Astrocyte (in vitro differentiated cells and primary cell): ENCODE measurements around the gene COL16A1. TPM values are rescaled to one million over a fixed set of nuclear protein-coding genes. Genes with fewer than 3 reads are reported as not detected.
A peak's percentile ranks its signal among the peaks of the same experiment; 100 is the strongest.

ENCODE experiments used
- DNase-seq: peaks from one replicate; pipeline ENCODE4 v3.0.0-alpha.2; 2010; ENCODE audit warnings: low read depth
- FAIRE-seq: peaks from 2 replicates; lab custom pipeline; 2011; peaks lifted over from hg19 to GRCh38; lab: Jason Lieb, UNC
- H2AFZ ChIP-seq: 2 replicates; pipeline ENCODE4 v1.6.0; 2012; ENCODE audit warnings: low read depth, low read length, inconsistent platforms
- H3K27ac ChIP-seq: 2 replicates; pipeline ENCODE4 v1.5.1; 2011; ENCODE audit warnings: low read depth, low read length, inconsistent platforms
- H3K27me3 ChIP-seq: 2 replicates; pipeline ENCODE4 v1.6.0; 2011; ENCODE audit warnings: low read length, inconsistent platforms; ENCODE audit not compliant: insufficient read depth
- H3K36me3 ChIP-seq: 2 replicates; pipeline ENCODE4 v1.5.1; 2011; ENCODE audit warnings: low read length, inconsistent platforms; ENCODE audit not compliant: insufficient read depth
- H3K4me1 ChIP-seq: 2 replicates; pipeline ENCODE4 v1.5.1; 2011; ENCODE audit warnings: low read length, inconsistent platforms; ENCODE audit not compliant: insufficient read depth
- H3K4me2 ChIP-seq: 2 replicates; pipeline ENCODE4 v1.6.0; 2012; ENCODE audit warnings: low read length, inconsistent platforms
- H3K4me3 ChIP-seq: 2 replicates; pipeline ENCODE4 v1.5.1; 2011; ENCODE audit warnings: low read depth, mild to moderate bottlenecking, low read length, inconsistent platforms; ENCODE audit not compliant: insufficient read depth
- H3K79me2 ChIP-seq: 2 replicates; pipeline ENCODE4 v1.6.0; 2012; ENCODE audit warnings: mild to moderate bottlenecking, low read length, inconsistent platforms; ENCODE audit not compliant: insufficient read depth
- H3K9ac ChIP-seq: 2 replicates; pipeline ENCODE4 v1.6.0; 2012; ENCODE audit warnings: mild to moderate bottlenecking, low read length, inconsistent platforms
- H3K9me3 ChIP-seq: 2 replicates; pipeline ENCODE4 v1.5.1; 2012; ENCODE audit warnings: low read depth, mild to moderate bottlenecking, low read length, inconsistent platforms; ENCODE audit not compliant: insufficient read depth
- H4K20me1 ChIP-seq: 2 replicates; pipeline ENCODE4 v1.6.0; 2012; ENCODE audit warnings: low read length, inconsistent platforms; ENCODE audit not compliant: insufficient read depth
- H3K27ac Mint-ChIP-seq: one replicate; pipeline ENCODE4 v1.8.0; 2021; ENCODE audit warnings: mild to moderate bottlenecking, mixed read lengths; ENCODE audit not compliant: unreplicated experiment
- H3K27me3 Mint-ChIP-seq: one replicate; pipeline ENCODE4 v1.8.0; 2021; ENCODE audit warnings: low read depth, mixed read lengths; ENCODE audit not compliant: unreplicated experiment
- H3K36me3 Mint-ChIP-seq: one replicate; pipeline ENCODE4 v1.8.0; 2021; ENCODE audit warnings: low read depth, mixed read lengths; ENCODE audit not compliant: unreplicated experiment
- H3K4me1 Mint-ChIP-seq: one replicate; pipeline ENCODE4 v1.8.0; 2021; ENCODE audit warnings: low read depth, mixed read lengths; ENCODE audit not compliant: unreplicated experiment
- H3K4me3 Mint-ChIP-seq: one replicate; pipeline ENCODE4 v1.8.0; 2021; ENCODE audit warnings: mild to moderate bottlenecking, moderate library complexity, mixed read lengths; ENCODE audit not compliant: unreplicated experiment
- H3K9me3 Mint-ChIP-seq: one replicate; pipeline ENCODE4 v1.8.0; 2021; ENCODE audit warnings: mild to moderate bottlenecking, mixed read lengths; ENCODE audit not compliant: unreplicated experiment
- EZH2 ChIP-seq: IDR thresholded peaks from 2 replicates; pipeline ENCODE4 v1.6.1; 2012; ENCODE audit warnings: mild to moderate bottlenecking, low read length, inconsistent platforms; ENCODE audit not compliant: insufficient read depth
- total RNA-seq: library from RNA; stranded (reverse); gene quantifications from 2 replicates; pipeline ENCODE4 v1.2.1, GENCODE V29; 2021
- TF ChIP-seq, protein P1 (sequence below): IDR thresholded peaks from 2 replicates; pipeline ENCODE4 v1.5.1; 2011; ENCODE audit warnings: low read depth, mild to moderate bottlenecking, inconsistent platforms, low read length, moderate library complexity; ENCODE audit not compliant: insufficient read depth

Gene COL16A1
- total RNA-seq, 1 donor from 2014 or later = 42.9 TPM

DNA sequence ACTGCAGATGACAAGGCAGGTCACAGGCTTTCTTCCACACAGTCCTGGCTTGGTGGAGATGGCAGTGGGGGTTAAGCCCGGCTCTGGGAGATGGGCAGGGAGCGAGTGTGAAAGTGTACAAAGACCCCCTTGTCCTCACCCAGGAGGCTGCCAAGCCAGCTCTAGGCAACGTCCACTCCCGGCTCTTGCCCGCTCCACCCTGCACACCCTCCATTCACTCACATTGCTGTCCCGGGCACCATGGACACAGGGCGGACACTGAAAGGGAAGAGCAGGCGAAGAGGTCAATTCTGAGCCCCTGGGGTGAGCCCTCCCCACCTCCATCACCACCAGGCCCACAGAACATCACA is 8.9 kb downstream of the COL16A1 start:
- TF ChIP-seq, protein P1, sequence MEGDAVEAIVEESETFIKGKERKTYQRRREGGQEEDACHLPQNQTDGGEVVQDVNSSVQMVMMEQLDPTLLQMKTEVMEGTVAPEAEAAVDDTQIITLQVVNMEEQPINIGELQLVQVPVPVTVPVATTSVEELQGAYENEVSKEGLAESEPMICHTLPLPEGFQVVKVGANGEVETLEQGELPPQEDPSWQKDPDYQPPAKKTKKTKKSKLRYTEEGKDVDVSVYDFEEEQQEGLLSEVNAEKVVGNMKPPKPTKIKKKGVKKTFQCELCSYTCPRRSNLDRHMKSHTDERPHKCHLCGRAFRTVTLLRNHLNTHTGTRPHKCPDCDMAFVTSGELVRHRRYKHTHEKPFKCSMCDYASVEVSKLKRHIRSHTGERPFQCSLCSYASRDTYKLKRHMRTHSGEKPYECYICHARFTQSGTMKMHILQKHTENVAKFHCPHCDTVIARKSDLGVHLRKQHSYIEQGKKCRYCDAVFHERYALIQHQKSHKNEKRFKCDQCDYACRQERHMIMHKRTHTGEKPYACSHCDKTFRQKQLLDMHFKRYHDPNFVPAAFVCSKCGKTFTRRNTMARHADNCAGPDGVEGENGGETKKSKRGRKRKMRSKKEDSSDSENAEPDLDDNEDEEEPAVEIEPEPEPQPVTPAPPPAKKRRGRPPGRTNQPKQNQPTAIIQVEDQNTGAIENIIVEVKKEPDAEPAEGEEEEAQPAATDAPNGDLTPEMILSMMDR = no peak
- no peak for TF ChIP-seq EZH2
- Histone ChIP-seq H3K36me3 (peaks cover 10% of the 10 kb centered on the region), H3K79me2 (peaks cover 1% of the 10 kb centered on the region), H3K4me3 (no peak overlapping the region), H3K9ac (no peak overlapping the region), H4K20me1 (no peaks in the 10 kb centered on the region), H3K27ac (no peak overlapping the region), H3K4me1 (peaks cover 19% of the 10 kb centered on the region), H3K9me3 (no peaks in the 10 kb centered on the region), H2AFZ (no peak overlapping the region), H3K4me2 (no peak overlapping the region), H3K27me3 (no peaks in the 10 kb centered on the region)
- Mint-ChIP-seq H3K9me3 (no peaks in the 10 kb centered on the region), H3K36me3 (peaks cover 18% of the 10 kb centered on the region), H3K4me1 (peaks cover 22% of the 10 kb centered on the region), H3K4me3 (no peak overlapping the region), H3K27ac (no peak overlapping the region), H3K27me3 (no peaks in the 10 kb centered on the region)
- DNase-seq (no peak), FAIRE-seq (no peak)

DNA sequence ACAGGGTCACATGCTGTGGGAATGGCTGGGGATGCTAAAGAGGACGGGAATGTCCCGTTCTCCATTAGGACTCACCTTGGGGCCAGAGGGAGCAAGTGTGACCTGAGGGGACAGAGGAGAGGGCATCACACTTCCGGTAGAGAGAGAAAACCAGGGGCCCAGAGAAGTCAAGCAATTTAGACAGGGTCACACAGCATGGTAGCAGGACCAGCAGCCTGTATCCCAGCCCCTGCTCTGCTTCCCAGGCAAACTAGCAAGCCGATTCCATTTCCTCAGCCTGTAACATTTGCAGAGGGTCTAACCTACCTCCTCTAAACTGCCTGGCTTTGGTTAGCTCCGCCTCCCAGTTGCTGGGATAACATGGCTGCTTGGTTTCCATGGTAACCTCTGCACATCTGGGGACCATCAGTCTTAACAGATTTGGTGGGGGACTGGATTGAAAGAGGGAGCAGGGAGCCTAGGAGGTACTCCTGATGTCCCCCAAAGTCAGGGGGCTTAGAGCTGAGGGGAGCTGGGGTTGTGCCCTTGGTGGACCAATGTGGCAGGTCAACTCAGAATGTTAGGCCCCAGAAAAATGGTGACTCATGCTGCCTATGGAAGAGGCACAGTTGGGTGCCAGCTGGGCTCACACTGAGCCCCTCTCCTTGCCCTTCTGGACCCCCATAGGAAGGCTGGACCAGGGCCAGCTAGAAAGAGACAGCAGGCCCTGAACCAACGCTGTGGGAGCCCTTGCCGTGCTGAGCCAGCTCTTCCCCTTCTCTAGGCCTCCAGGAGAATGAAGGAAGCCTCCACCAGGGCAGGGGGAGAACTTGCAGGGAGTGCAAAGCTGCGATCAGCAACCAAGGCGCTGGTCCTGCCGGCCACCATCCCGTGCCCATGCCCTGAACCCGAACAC is 9.5 kb downstream of the COL16A1 start:
- FAIRE-seq (no peak), DNase-seq (no peak)
- peaks cover 10% of the 10 kb centered on the region for H3K36me3 ChIP-seq
- no peak overlapping the region for H3K27ac ChIP-seq
- H3K4me1 ChIP-seq = peaks cover 23% of the 10 kb centered on the region
- H3K27ac Mint-ChIP-seq = peak overlapping the region; percentile 62
- H3K27me3 ChIP-seq = no peaks in the 10 kb centered on the region
- no peaks in the 10 kb centered on the region for H3K27me3 Mint-ChIP-seq
- H3K4me2 ChIP-seq = no peak overlapping the region
- peaks cover 23% of the 10 kb centered on the region for H3K4me1 Mint-ChIP-seq
- no peak overlapping the region for H2AFZ ChIP-seq
- H3K9ac ChIP-seq = no peak overlapping the region
- H3K4me3 Mint-ChIP-seq = no peak overlapping the region
- H3K79me2 ChIP-seq = no peaks in the 10 kb centered on the region
- H3K9me3 ChIP-seq = no peaks in the 10 kb centered on the region
- H4K20me1 ChIP-seq = no peaks in the 10 kb centered on the region
- H3K4me3 ChIP-seq = no peak overlapping the region
- H3K36me3 Mint-ChIP-seq = peaks cover 17% of the 10 kb centered on the region
- H3K9me3 Mint-ChIP-seq = no peaks in the 10 kb centered on the region
- TF ChIP-seq, protein P1 = no peak
- TF ChIP-seq EZH2 = no peak

DNA sequence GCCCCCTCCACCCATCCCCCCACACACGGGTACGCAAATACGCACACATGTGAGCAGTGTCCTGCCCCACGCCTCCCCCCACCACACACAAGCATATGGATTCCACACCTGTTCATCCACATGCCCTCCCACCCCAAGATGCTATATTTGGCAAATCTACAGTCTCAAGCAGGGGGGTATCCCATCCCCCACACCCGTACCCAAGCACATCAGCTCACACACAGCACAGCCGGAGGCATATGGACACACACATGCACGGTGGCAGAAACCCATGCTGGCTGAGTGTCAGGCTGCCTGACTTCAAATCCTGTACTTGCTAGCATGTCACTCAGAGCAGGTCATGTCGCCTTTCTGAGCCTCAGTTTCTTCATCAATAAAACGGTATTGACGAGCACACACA is 10.6 kb downstream of the COL16A1 start:
- Histone ChIP-seq H3K36me3 (peaks cover 10% of the 10 kb centered on the region), H3K4me1 (peaks cover 31% of the 10 kb centered on the region), H3K27me3 (no peaks in the 10 kb centered on the region), H4K20me1 (no peaks in the 10 kb centered on the region), H3K79me2 (no peaks in the 10 kb centered on the region), H3K4me2 (no peak overlapping the region), H3K9me3 (no peaks in the 10 kb centered on the region), H3K9ac (no peak overlapping the region), H2AFZ (no peak overlapping the region), H3K27ac (no peak overlapping the region), H3K4me3 (no peak overlapping the region)
- TF ChIP-seq, protein P1 = no peak
- no peak for TF ChIP-seq EZH2
- H3K4me1 Mint-ChIP-seq = peaks cover 26% of the 10 kb centered on the region
- H3K27ac Mint-ChIP-seq = no peak overlapping the region
- no peaks in the 10 kb centered on the region for H3K27me3 Mint-ChIP-seq
- no peaks in the 10 kb centered on the region for H3K9me3 Mint-ChIP-seq
- DNase-seq (no peak), FAIRE-seq (no peak)
- H3K36me3 Mint-ChIP-seq = peaks cover 12% of the 10 kb centered on the region
- H3K4me3 Mint-ChIP-seq = no peak overlapping the region
